Right lobe of liver (tissue), 6 donors: Measurements from ENCODE around the gene NCOA3. TPM values are rescaled to one million over a fixed set of nuclear protein-coding genes. Genes with fewer than 3 reads are reported as not detected.

Experiments
- ATAC-seq, 4 donors: fragments of 200-7000 bp; cut with Tn5 transposase; one replicate each; pipeline ENCODE4 v1.9.1; 2020; ENCODE audit warnings: mild to moderate bottlenecking in 4 of 4, moderate library complexity in 4 of 4
- DNase-seq, 3 donors: peaks; one replicate each; pipeline ENCODE4 v3.0.0-alpha.2; 2020
- H3K27ac ChIP-seq, 3 donors: fragments of 200-600 bp; one replicate each; pipeline ENCODE4 v1.8.0; 2022
- H3K27me3 ChIP-seq, 2 donors: fragments of 200-600 bp; one replicate each; pipeline ENCODE4 v1.8.0; 2022
- H3K36me3 ChIP-seq, 4 donors: fragments of 200-600 bp; sonication (generic) in 1 of 4; one replicate each; pipeline versions ENCODE4 v1.5.1 to v1.8.0; 2017 to 2022; ENCODE audit warnings: control low read depth in 1 of 4
- H3K4me1 ChIP-seq, 4 donors: fragments of 200-600 bp; sonication (generic) in 1 of 4; one replicate each; pipeline versions ENCODE4 v1.5.1 to v1.8.0; 2017 to 2022; ENCODE audit warnings: control low read depth in 1 of 4
- H3K4me3 ChIP-seq, 3 donors: fragments of 200-600 bp; one replicate each; pipeline ENCODE4 v1.8.0; 2022
- H3K9me3 ChIP-seq, 4 donors: fragments of 200-600 bp; sonication (generic) in 1 of 4; one replicate each; pipeline versions ENCODE4 v1.5.1 to v1.8.0; 2017 to 2022; ENCODE audit warnings: control low read depth in 1 of 4
- POLR2A ChIP-seq: fragments of 450-650 bp; IDR thresholded peaks from one replicate; pipeline ENCODE4 v1.6.1; 2017; ENCODE audit warnings: antibody characterized with exemption, mild to moderate bottlenecking
- WGBS: methylation state at CpG from one replicate; pipeline ENCODE4 v1.1.6; 2018; ENCODE audit warnings: low coverage, low lambda C conversion rate; ENCODE audit not compliant: insufficient coverage; ENCODE audit errors: missing lambda C conversion rate; 5-methylcytosine and 5-hydroxymethylcytosine counted together
- intact Hi-C, 2 donors: fragments of 100-400 bp; cut with DNase I; formaldehyde crosslinking; loops; one replicate each; pipeline versions ENCODE4 v1.11.2 to v1.14.1; 2022
- total RNA-seq, 6 experiments: library from RNA; depleted of rRNA in 2 of 6; stranded (reverse); fragments of >200 nt in 2 of 6; fragmentation: NEBNext Ultra II Directional in 3 of 6; extraction: Animal tissue kit (Norgen Biotek cat#: 25700) in 3 of 6; gene quantifications; one replicate each; pipeline versions ENCODE4 v1.1.0 to v1.2.4, GENCODE V29; 2016 to 2023
- TF ChIP-seq, protein P1 (sequence below), 4 donors: fragments of 200-600 bp in 3 of 4; fragments of 450-650 bp in 1 of 4; IDR thresholded peaks; one replicate each; pipeline versions ENCODE4 v1.5.1 to v1.8.0; 2016 to 2022; ENCODE audit warnings: antibody characterized with exemption in 4 of 4, mild to moderate bottlenecking in 2 of 4
- donor health status: DM: no; HTN: yes; CAD: no.
- donor health status: DM: no; HTN: no; CAD: no.
- donor health status: DM: no; HTN: no; CAD: no.
- donor health status: DM: no; HTN: yes; CAD: no.
- donor health status: DM: no; HTN: yes; CAD: no.

NCOA3 gene
- total RNA-seq, 6 experiments from 2014 or later = 11.2 to 15.1 (median 13.8) TPM

DNA sequence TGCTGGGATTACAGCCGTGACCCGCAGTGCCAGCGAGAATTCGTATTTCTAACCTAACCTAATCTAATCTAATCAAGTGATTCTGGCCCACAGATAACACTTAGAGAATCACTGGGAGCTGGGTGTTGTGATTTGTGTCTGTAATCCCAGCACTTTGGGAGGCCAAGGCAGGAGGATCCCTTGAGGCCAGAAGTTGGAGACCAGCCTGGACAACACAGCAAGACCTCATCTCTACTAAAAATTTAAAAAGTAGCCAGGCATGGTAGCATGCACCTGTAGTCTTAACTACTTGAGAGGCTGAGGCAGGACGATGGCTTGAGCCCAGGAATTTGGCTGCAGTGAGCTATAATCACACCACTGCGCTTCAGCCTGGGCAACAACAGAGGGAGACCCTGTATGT is 21.4 kb upstream of the NCOA3 start:
- Histone ChIP-seq H3K4me1 (no peaks in the 10 kb centered on the region), H3K9me3 (no peaks in the 10 kb centered on the region), H3K36me3 (no peaks in the 10 kb centered on the region), H3K27ac (no peak overlapping the region), H3K4me3 (no peak overlapping the region), H3K27me3 (no peaks in the 10 kb centered on the region)
- 86% methylated on average over 6 of the region's 6 CpGs for WGBS
- ATAC-seq (no peak), DNase-seq (no peak)
- intact Hi-C loops = no loop called here
- no peak for TF ChIP-seq POLR2A
- TF ChIP-seq, protein P1, sequence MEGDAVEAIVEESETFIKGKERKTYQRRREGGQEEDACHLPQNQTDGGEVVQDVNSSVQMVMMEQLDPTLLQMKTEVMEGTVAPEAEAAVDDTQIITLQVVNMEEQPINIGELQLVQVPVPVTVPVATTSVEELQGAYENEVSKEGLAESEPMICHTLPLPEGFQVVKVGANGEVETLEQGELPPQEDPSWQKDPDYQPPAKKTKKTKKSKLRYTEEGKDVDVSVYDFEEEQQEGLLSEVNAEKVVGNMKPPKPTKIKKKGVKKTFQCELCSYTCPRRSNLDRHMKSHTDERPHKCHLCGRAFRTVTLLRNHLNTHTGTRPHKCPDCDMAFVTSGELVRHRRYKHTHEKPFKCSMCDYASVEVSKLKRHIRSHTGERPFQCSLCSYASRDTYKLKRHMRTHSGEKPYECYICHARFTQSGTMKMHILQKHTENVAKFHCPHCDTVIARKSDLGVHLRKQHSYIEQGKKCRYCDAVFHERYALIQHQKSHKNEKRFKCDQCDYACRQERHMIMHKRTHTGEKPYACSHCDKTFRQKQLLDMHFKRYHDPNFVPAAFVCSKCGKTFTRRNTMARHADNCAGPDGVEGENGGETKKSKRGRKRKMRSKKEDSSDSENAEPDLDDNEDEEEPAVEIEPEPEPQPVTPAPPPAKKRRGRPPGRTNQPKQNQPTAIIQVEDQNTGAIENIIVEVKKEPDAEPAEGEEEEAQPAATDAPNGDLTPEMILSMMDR (IDR thresholded peaks at IDR 0.05) = no peak

DNA sequence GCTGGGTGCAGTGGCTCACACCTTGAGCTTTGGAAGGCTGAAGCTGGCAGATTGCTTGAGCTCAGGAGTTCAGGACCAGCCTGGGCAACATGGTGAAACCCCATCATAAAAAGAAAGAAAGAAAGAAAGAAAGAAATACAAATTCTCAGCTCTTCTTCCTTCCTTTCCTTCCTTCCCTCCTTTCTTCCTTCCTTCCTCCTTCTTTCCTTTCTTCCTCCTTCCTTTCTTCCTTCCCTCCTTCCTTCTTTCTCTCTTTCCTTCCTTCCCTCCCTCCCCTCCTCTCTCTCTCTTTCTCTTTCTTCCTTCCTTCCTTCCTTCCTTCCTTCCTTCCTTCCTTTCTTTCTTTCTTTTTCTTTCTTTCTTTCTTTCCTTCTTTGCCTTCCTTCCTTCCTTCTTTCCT is 21.0 kb upstream of the NCOA3 start:
- intact Hi-C loops = no loop called here
- Histone ChIP-seq H3K4me3 (no peak overlapping the region), H3K27me3 (no peaks in the 10 kb centered on the region), H3K9me3 (no peaks in the 10 kb centered on the region), H3K4me1 (no peaks in the 10 kb centered on the region), H3K27ac (no peak overlapping the region), H3K36me3 (no peaks in the 10 kb centered on the region)
- DNase-seq = no peak
- TF ChIP-seq, protein P1 (IDR thresholded peaks at IDR 0.05) = no peak
- TF ChIP-seq POLR2A = no peak
- no peak for ATAC-seq

DNA sequence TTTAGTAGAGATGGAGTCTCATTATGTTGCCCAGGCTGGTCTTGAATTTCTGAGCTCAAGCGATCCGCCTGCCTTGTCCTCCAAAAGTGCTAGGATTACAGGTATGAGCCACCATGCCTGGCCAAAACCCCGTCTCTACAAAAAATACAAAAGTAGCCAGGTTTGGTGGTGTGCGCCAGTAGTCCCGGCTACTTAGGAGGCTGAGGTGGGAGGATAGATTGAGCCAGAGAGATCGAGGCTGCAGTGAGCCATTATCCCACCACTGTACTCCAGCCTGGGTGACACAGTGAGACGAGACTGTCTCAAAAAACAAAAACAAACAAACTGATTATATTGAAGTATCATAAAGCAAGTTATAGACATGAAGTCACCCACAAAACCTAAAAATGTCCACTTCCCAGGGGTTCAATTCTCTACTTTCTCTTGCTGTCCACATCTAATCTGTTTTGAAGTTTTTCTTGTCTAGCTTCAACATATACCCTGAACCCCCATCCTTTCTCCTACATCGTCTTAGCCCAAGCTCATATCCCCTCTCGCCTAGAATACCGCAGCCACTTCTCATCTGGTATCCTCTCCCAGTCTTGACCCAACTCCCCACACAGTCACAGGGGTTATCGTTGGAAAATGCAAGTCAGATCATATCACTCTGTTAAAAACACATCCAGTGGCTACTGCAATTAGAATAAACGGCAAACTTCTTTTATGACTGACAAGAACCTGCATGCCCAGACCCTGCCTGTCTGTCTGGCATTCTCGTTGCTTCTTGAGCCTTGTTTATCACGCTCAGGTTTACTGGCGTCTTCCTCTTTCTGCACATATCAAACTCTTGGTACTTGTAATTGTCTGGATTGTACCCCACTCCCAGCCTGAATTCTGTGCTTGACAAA is 20.1 kb upstream of the NCOA3 start:
- H3K4me1 ChIP-seq = no peaks in the 10 kb centered on the region
- intact Hi-C loops = no loop called here
- no peak overlapping the region for H3K4me3 ChIP-seq
- no peak for ATAC-seq
- WGBS = 80% methylated on average over 10 of the region's 15 CpGs
- no peak overlapping the region for H3K27ac ChIP-seq
- TF ChIP-seq, protein P1 (IDR thresholded peaks at IDR 0.05) = no peak
- no peak for TF ChIP-seq POLR2A
- no peaks in the 10 kb centered on the region for H3K36me3 ChIP-seq
- no peaks in the 10 kb centered on the region for H3K27me3 ChIP-seq
- no peak for DNase-seq
- H3K9me3 ChIP-seq = no peaks in the 10 kb centered on the region

- intact Hi-C loops = no loop called here
These were observed 19.0 kb upstream of the NCOA3 start for GRCh38 chr20:47482705-47483104.

More at GRCh38 chr20:47482705-47483104, 19.0 kb upstream of the NCOA3 start:
- Histone ChIP-seq H3K4me1 (no peaks in the 10 kb centered on the region), H3K9me3 (no peaks in the 10 kb centered on the region), H3K27ac (no peak overlapping the region), H3K36me3 (no peaks in the 10 kb centered on the region), H3K4me3 (no peak overlapping the region), H3K27me3 (no peaks in the 10 kb centered on the region)
- DNase-seq = no peak
- TF ChIP-seq, protein P1 (IDR thresholded peaks at IDR 0.05) = no peak
- no peak for TF ChIP-seq POLR2A
- 92% methylated on average over 2 of the region's 2 CpGs for WGBS
- no peak for ATAC-seq
